ENCODE data around the gene PXYLP1.

DNA sequence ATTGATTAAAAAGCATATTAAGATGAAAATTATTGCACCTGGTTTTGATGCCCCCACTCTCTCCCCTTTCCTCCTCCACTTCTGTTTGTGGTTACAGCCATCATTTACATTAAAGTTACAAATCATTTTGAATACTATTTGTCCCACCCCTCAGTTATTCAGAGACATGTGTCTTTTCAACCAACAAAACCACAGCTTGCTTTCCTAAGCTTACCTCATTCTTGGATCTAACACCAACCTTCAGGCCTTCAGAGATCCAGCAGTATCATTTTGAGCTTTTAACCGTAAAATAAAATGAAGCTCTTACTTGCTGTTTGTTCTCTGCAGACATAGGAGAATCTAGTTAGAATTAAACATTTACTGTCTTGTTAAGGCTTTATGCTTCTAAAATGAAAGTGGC is 4.7 kb downstream of the PXYLP1 start:
- TF ChIP-seq POLR2A (IDR thresholded peaks at IDR 0.05): no peak
- no peak for TF ChIP-seq CTCF (IDR thresholded peaks at IDR 0.05)
- no peak for TF ChIP-seq EP300 (IDR thresholded peaks at IDR 0.05)
- no peak for TF ChIP-seq POLR2AphosphoS5 (IDR thresholded peaks at IDR 0.05)
